Heart right ventricle (tissue), 16 donors: ENCODE measurements around the gene ASXL3. TPM values are rescaled to one million over a fixed set of nuclear protein-coding genes. Genes with fewer than 3 reads are reported as not detected.

Experiments used
- ATAC-seq, 8 donors: fragments of 200-7000 bp; cut with Tn5 transposase; one replicate each; pipeline ENCODE4 v1.9.1; 2020; ENCODE audit warnings: mild to moderate bottlenecking in 8 of 8, moderate library complexity in 8 of 8, moderate number of reproducible peaks in 1 of 8
- DNase-seq, 2 donors: peaks; one replicate each; pipeline ENCODE4 v3.0.0-alpha.2; 2020
- H3K27ac ChIP-seq, 10 donors: fragments of 200-600 bp; sonication (generic) in 2 of 10; one replicate each; pipeline versions ENCODE4 v1.5.0 to v1.8.0; 2020 to 2022; ENCODE audit warnings: mild to moderate bottlenecking in 3 of 10
- H3K27me3 ChIP-seq, 7 donors: fragments of 200-600 bp; one replicate each; pipeline ENCODE4 v1.8.0; 2021 to 2022; ENCODE audit warnings: mild to moderate bottlenecking in 2 of 7
- H3K36me3 ChIP-seq, 9 donors: fragments of 200-600 bp; sonication (generic) in 1 of 9; one replicate each; pipeline versions ENCODE4 v1.5.0 to v1.8.0; 2020 to 2022; ENCODE audit warnings: mild to moderate bottlenecking in 2 of 9
- H3K4me1 ChIP-seq, 9 donors: fragments of 200-600 bp; sonication (generic) in 1 of 9; one replicate each; pipeline versions ENCODE4 v1.5.0 to v1.8.0; 2020 to 2022; ENCODE audit warnings: mild to moderate bottlenecking in 4 of 9
- H3K4me3 ChIP-seq, 10 donors: fragments of 200-600 bp; sonication (generic) in 2 of 10; one replicate each; pipeline versions ENCODE4 v1.5.0 to v1.8.0; 2020 to 2022; ENCODE audit warnings: mild to moderate bottlenecking in 7 of 10, moderate library complexity in 2 of 10
- H3K9me3 ChIP-seq, 11 donors: fragments of 200-600 bp in 10 of 11; sonication (generic) in 2 of 11; one replicate each; pipeline versions ENCODE4 v1.5.0 to v1.8.0; 2013 to 2022; ENCODE audit warnings: mild to moderate bottlenecking in 2 of 11, control low read depth in 1 of 11, moderate library complexity in 1 of 11
- CTCF ChIP-seq, 9 donors: fragments of 200-600 bp; sonication (generic) in 2 of 9; IDR thresholded peaks; one replicate each; pipeline versions ENCODE4 v1.5.0 to v1.8.0; 2021 to 2022; ENCODE audit warnings: antibody characterized with exemption in 9 of 9, mild to moderate bottlenecking in 5 of 9, moderate library complexity in 1 of 9
- WGBS, 2 donors: extraction: QIAGEN DNeasy Blood & Tissue Kit; methylation state at CpG; one replicate each; pipeline ENCODE4 v1.1.7; 2013; ENCODE audit warnings: inconsistent platforms in 1 of 2; 5-methylcytosine and 5-hydroxymethylcytosine counted together
- intact Hi-C, 10 donors: fragments of 100-400 bp; cut with DNase I; formaldehyde crosslinking; loops; one replicate each; pipeline versions ENCODE4 v1.11.1 to v1.14.2; 2022
- polyA plus RNA-seq, 2 donors: library from polyadenylated mRNA; stranded (reverse); fragments of 200-250 nt; gene quantifications; one replicate each; pipeline ENCODE4 v1.2.3, GENCODE V29; 2013
- total RNA-seq, 10 donors: library from RNA; stranded (reverse); fragmentation: NEBNext Ultra II Directional in 3 of 10; extraction: Animal tissue kit (Norgen Biotek cat#: 25700) in 3 of 10; gene quantifications; one replicate each; pipeline versions ENCODE4 v1.2.1 to v1.2.4, GENCODE V29; 2021 to 2023
- donor health status: Arrhythmogenic right ventricular cardiomyopathy.
- donor health status: ischemic (EF 13 %, LVEDD 7.1; RV severe dilation, severe dysfunction).
- donor health status: healthy with polysubstance abuse.
- donor health status: DM: no; HTN: yes; CAD: no.
- donor health status: DM: no; HTN: no; CAD: no.
- donor health status: ischemic (EF 25% LVEDD 6.9; RV normal size, moderate dysfunction).
- donor health status: ischemic (EF 25% LVEDD 5.7; RV mildly dilated, moderate dysfunction).
- donor health status: healthy.
- donor health status: DM: yes; HTN: yes; CAD: no.
- donor health status: Ischemic cardiomyopathy.
- donor health status: ischemic (EF 35%, LVEDD 5.7; RV mildly dilated, moderate dysfunction).
- donor health status: nonischemic (EF 11% LVEDD 7.7; RV severe dilation, severe dysfunction).
- donor health status: DM: yes; HTN: yes; CAD: no.
- donor health status: PGD.
- donor health status: ischemic (EF 29% LVEDD 5.4; RV normal size, mild dysfunction).
- donor health status: nonischemic (EF 23%, LVEDD 6.1; RV moderate dilation, normal function).

Gene ASXL3
- total and polyA plus RNA-seq, 12 donors, result 0.12 to 8.1 (median 4.3) TPM

- H3K36me3 ChIP-seq, result no peaks in the 10 kb centered on the region
- DNase-seq (no peak), ATAC-seq (no peak)
- 65 to 79% methylated on average over 3 of the region's 3 CpGs for WGBS, 2 donors
- peaks cover 0 to 7% (median 0%) of the 10 kb centered on the region in 11 donors for H3K9me3 ChIP-seq
- H3K4me3 ChIP-seq, result no peak overlapping the region
- no peaks in the 10 kb centered on the region for H3K27me3 ChIP-seq
- TF ChIP-seq CTCF (IDR thresholded peaks at IDR 0.05), result no peak
- no peak overlapping the region for H3K27ac ChIP-seq
- H3K4me1 ChIP-seq, result no peaks in the 10 kb centered on the region
- intact Hi-C loops, result no loop called here
Measured at GRCh38 chr18:33612632-33613031, 34.6 kb downstream of the ASXL3 start.

GRCh38 chr18:33616556-33616955 is 38.5 kb downstream of the ASXL3 start:
- intact Hi-C loops, result no loop called here
- WGBS, 2 donors, result 89 to 95% methylated on average over 3 of the region's 3 CpGs

GRCh38 chr18:33627114-33627513 is 49.1 kb downstream of the ASXL3 start:
- Histone ChIP-seq H3K36me3 (no peaks in the 10 kb centered on the region), H3K27ac (no peak overlapping the region), H3K4me3 (no peak overlapping the region), H3K27me3 (no peaks in the 10 kb centered on the region), H3K4me1 (no peaks in the 10 kb centered on the region), H3K9me3 (no peaks in the 10 kb centered on the region)
- no peak for TF ChIP-seq CTCF (IDR thresholded peaks at IDR 0.05)
- ATAC-seq (no peak), DNase-seq (no peak)
- intact Hi-C loops, result loop anchor here in 1 of 10 donors (10.0 kb wide), 1 partner anchor 62 kb away; no protein-coding TSS in a partner anchor
- 93 to 99% methylated on average over 3 of the region's 3 CpGs for WGBS, 2 donors

More at GRCh38 chr18:33616556-33616955, 38.5 kb downstream of the ASXL3 start:
- Histone ChIP-seq H3K9me3 (peaks cover 0 to 7% (median 0%) of the 10 kb centered on the region in 11 donors), H3K27me3 (no peaks in the 10 kb centered on the region), H3K4me3 (no peak overlapping the region), H3K4me1 (no peaks in the 10 kb centered on the region), H3K27ac (no peak overlapping the region), H3K36me3 (no peaks in the 10 kb centered on the region)
- no peak for ATAC-seq
- DNase-seq, result no peak
- TF ChIP-seq CTCF (IDR thresholded peaks at IDR 0.05), result no peak

- Histone ChIP-seq H3K27ac (no peak overlapping the region), H3K9me3 (no peaks in the 10 kb centered on the region), H3K4me3 (no peak overlapping the region), H3K36me3 (no peaks in the 10 kb centered on the region), H3K4me1 (no peaks in the 10 kb centered on the region), H3K27me3 (no peaks in the 10 kb centered on the region)
- TF ChIP-seq CTCF (IDR thresholded peaks at IDR 0.05), result no peak
- DNase-seq (no peak), ATAC-seq (no peak)
- intact Hi-C loops, result no loop called here
- WGBS, 2 donors, result 48 to 67% methylated on average over 1 of the region's 1 CpG
Measured at GRCh38 chr18:33630476-33630875, 52.5 kb downstream of the ASXL3 start.
